Measurements from ENCODE around the gene HNF4A.

The HNF4A gene

GRCh38 chr20:44405785-44406571 lies 50.5 kb downstream of the HNF4A start:
- Histone ChIP-seq H3K18ac (ENCODE audit: low read length) (peak overlapping the region; percentile 39), H2AFZ (ENCODE audit: low read length) (no peak overlapping the region), H2BK15ac (ENCODE audit: low read length) (no peak overlapping the region), H3K4me1 (ENCODE audit: control insufficient read depth in 2 of 2, insufficient read depth in 1 of 2, low read depth in 1 of 2, low read length in 2 of 2) (no peaks in the 10 kb centered on the region), H3K36me3 (replicated peaks in 1 of 2; ENCODE audit: control insufficient read depth in 2 of 2, insufficient read depth in 2 of 2, low read length in 2 of 2) (peaks cover 0 to 2% of the 10 kb centered on the region in 2 donors), H3K4me3 (ENCODE audit: low read length in 2 of 2) (no peak overlapping the region), H2BK12ac (ENCODE audit: low read length) (no peak overlapping the region), H3K9me3 (replicated peaks in 1 of 2; ENCODE audit: control insufficient read depth in 2 of 2, insufficient read depth in 1 of 2, low read depth in 1 of 2, low read length in 2 of 2) (peaks cover 0 to 5% of the 10 kb centered on the region in 2 donors), H3K27ac (replicated peaks; ENCODE audit: low read length) (no peak overlapping the region), H3K79me1 (ENCODE audit: low read depth, low read length) (no peaks in the 10 kb centered on the region), H3K27me3 (ENCODE audit: control insufficient read depth in 3 of 3, insufficient read depth in 3 of 3, low read depth in 1 of 3, low read length in 3 of 3) (peaks cover 0 to 25% (median 0%) of the 10 kb centered on the region in 3 experiments), H3K14ac (ENCODE audit: low read length) (peak overlapping the region; percentile 91), H4K91ac (ENCODE audit: low read depth, low read length, poor library complexity) (no peak overlapping the region), H4K8ac (ENCODE audit: low read depth, low read length) (no peak overlapping the region), H3K4ac (ENCODE audit: low read length) (no peak overlapping the region), H2BK120ac (ENCODE audit: low read depth, low read length) (no peak overlapping the region), H2AK5ac (ENCODE audit: low read depth, low read length) (no peak overlapping the region), H3K4me2 (ENCODE audit: insufficient read depth, low read length, poor library complexity, severe bottlenecking) (no peak overlapping the region), H3K23ac (ENCODE audit: low read depth, low read length, poor library complexity) (no peak overlapping the region), H2BK5ac (ENCODE audit: low read length) (no peak overlapping the region), H3K9ac (ENCODE audit: low read depth, low read length, poor library complexity) (no peak overlapping the region)
- no peak for DNase-seq (ENCODE audit: low spot score)
- WGBS, 2 donors (ENCODE audit: extremely low coverage in 2 of 2, insufficient read length in 2 of 2, insufficient replicate concordance in 1 of 2), result no CpG with 5 or more reads among the region's 20 CpGs

GRCh38 chr20:44406572-44407137 lies 51.2 kb downstream of the HNF4A start:
- no peak overlapping the region for H3K4me2 ChIP-seq (ENCODE audit: insufficient read depth, low read length, poor library complexity, severe bottlenecking)
- H3K27me3 ChIP-seq (ENCODE audit: control insufficient read depth in 3 of 3, insufficient read depth in 3 of 3, low read depth in 1 of 3, low read length in 3 of 3), result peaks cover 0 to 29% (median 0%) of the 10 kb centered on the region in 3 experiments
- no peak overlapping the region for H2BK120ac ChIP-seq (ENCODE audit: low read depth, low read length)
- no peak overlapping the region for H2BK12ac ChIP-seq (ENCODE audit: low read length)
- H3K23ac ChIP-seq (ENCODE audit: low read depth, low read length, poor library complexity), result no peak overlapping the region
- H3K36me3 ChIP-seq (replicated peaks in 1 of 2; ENCODE audit: control insufficient read depth in 2 of 2, insufficient read depth in 2 of 2, low read length in 2 of 2), result peaks cover 0 to 2% of the 10 kb centered on the region in 2 donors
- H4K91ac ChIP-seq (ENCODE audit: low read depth, low read length, poor library complexity), result no peak overlapping the region
- H3K4ac ChIP-seq (ENCODE audit: low read length), result no peak overlapping the region
- H3K18ac ChIP-seq (ENCODE audit: low read length), result no peak overlapping the region
- H3K9ac ChIP-seq (ENCODE audit: low read depth, low read length, poor library complexity), result no peak overlapping the region
- no peaks in the 10 kb centered on the region for H3K79me1 ChIP-seq (ENCODE audit: low read depth, low read length)
- DNase-seq (ENCODE audit: low spot score), result no peak
- no peak overlapping the region for H3K27ac ChIP-seq (replicated peaks; ENCODE audit: low read length)
- H2BK15ac ChIP-seq (ENCODE audit: low read length), result no peak overlapping the region
- no peak overlapping the region for H2AFZ ChIP-seq (ENCODE audit: low read length)
- no peaks in the 10 kb centered on the region for H3K4me1 ChIP-seq (ENCODE audit: control insufficient read depth in 2 of 2, insufficient read depth in 1 of 2, low read depth in 1 of 2, low read length in 2 of 2)
- peaks cover 0 to 5% of the 10 kb centered on the region in 2 donors for H3K9me3 ChIP-seq (replicated peaks in 1 of 2; ENCODE audit: control insufficient read depth in 2 of 2, insufficient read depth in 1 of 2, low read depth in 1 of 2, low read length in 2 of 2)
- WGBS, 2 donors (ENCODE audit: extremely low coverage in 2 of 2, insufficient read length in 2 of 2, insufficient replicate concordance in 1 of 2), result no CpG with 5 or more reads among the region's 7 CpGs
- no peak overlapping the region for H2BK5ac ChIP-seq (ENCODE audit: low read length)
- no peak overlapping the region for H3K14ac ChIP-seq (ENCODE audit: low read length)
- no peak overlapping the region for H4K8ac ChIP-seq (ENCODE audit: low read depth, low read length)
- no peak overlapping the region for H2AK5ac ChIP-seq (ENCODE audit: low read depth, low read length)
- H3K4me3 ChIP-seq (ENCODE audit: low read length in 2 of 2), result no peak overlapping the region

GRCh38 chr20:44407402-44408184 lies 52.1 kb downstream of the HNF4A start:
- H3K27ac ChIP-seq (replicated peaks; ENCODE audit: low read length), result no peak overlapping the region
- no peak overlapping the region for H2BK12ac ChIP-seq (ENCODE audit: low read length)
- no peak overlapping the region for H2BK5ac ChIP-seq (ENCODE audit: low read length)
- peak overlapping the region; percentile 54 for H3K18ac ChIP-seq (ENCODE audit: low read length)
- no peak overlapping the region for H3K4me2 ChIP-seq (ENCODE audit: insufficient read depth, low read length, poor library complexity, severe bottlenecking)
- DNase-seq (ENCODE audit: low spot score), result no peak
- H3K79me1 ChIP-seq (ENCODE audit: low read depth, low read length), result no peaks in the 10 kb centered on the region
- H4K91ac ChIP-seq (ENCODE audit: low read depth, low read length, poor library complexity), result no peak overlapping the region
- no CpG with 5 or more reads among the region's 14 CpGs for WGBS, 2 donors (ENCODE audit: extremely low coverage in 2 of 2, insufficient read length in 2 of 2, insufficient replicate concordance in 1 of 2)
- H2BK120ac ChIP-seq (ENCODE audit: low read depth, low read length), result no peak overlapping the region
- no peak overlapping the region for H3K14ac ChIP-seq (ENCODE audit: low read length)
- H2BK15ac ChIP-seq (ENCODE audit: low read length), result no peak overlapping the region
- peaks cover 0 to 2% of the 10 kb centered on the region in 2 donors for H3K36me3 ChIP-seq (replicated peaks in 1 of 2; ENCODE audit: control insufficient read depth in 2 of 2, insufficient read depth in 2 of 2, low read length in 2 of 2)
- H2AK5ac ChIP-seq (ENCODE audit: low read depth, low read length), result peak overlapping the region; percentile 44
- peaks cover 0 to 5% of the 10 kb centered on the region in 2 donors for H3K9me3 ChIP-seq (replicated peaks in 1 of 2; ENCODE audit: control insufficient read depth in 2 of 2, insufficient read depth in 1 of 2, low read depth in 1 of 2, low read length in 2 of 2)
- H3K4ac ChIP-seq (ENCODE audit: low read length), result no peak overlapping the region
- no peak overlapping the region for H3K9ac ChIP-seq (ENCODE audit: low read depth, low read length, poor library complexity)
- no peak overlapping the region for H4K8ac ChIP-seq (ENCODE audit: low read depth, low read length)
- H3K4me1 ChIP-seq (ENCODE audit: control insufficient read depth in 2 of 2, insufficient read depth in 1 of 2, low read depth in 1 of 2, low read length in 2 of 2), result no peaks in the 10 kb centered on the region
- peaks cover 0 to 39% (median 0%) of the 10 kb centered on the region in 3 experiments for H3K27me3 ChIP-seq (ENCODE audit: control insufficient read depth in 3 of 3, insufficient read depth in 3 of 3, low read depth in 1 of 3, low read length in 3 of 3)
- H2AFZ ChIP-seq (ENCODE audit: low read length), result no peak overlapping the region
- H3K4me3 ChIP-seq (ENCODE audit: low read length in 2 of 2), result no peak overlapping the region
- H3K23ac ChIP-seq (ENCODE audit: low read depth, low read length, poor library complexity), result no peak overlapping the region

Measured in neuronal stem cell (in vitro differentiated cells).